Sigmoid colon (tissue), 7 donors: ENCODE results near the gene KLHL22. TPM values are rescaled to one million over a fixed set of nuclear protein-coding genes. Genes with fewer than 3 reads are reported as not detected.
"Not testable (repeated sequence)": the region's sequence is repeated elsewhere in the genome, so short reads cannot be mapped to it uniquely, and the experiment has no call there.

Experiments used
- DNase-seq: peaks from one replicate; pipeline ENCODE4 v3.0.0-alpha.2; 2019
- H3K27ac ChIP-seq, 4 donors: fragments of 200-600 bp; sonication (generic); one replicate each; pipeline ENCODE4 v1.5.1; 2016 to 2019; ENCODE audit warnings: mild to moderate bottlenecking in 1 of 4
- H3K27me3 ChIP-seq, 3 donors: fragments of 200-600 bp; sonication (generic); one replicate each; pipeline ENCODE4 v1.5.1; 2019; ENCODE audit warnings: mild to moderate bottlenecking in 1 of 3
- H3K36me3 ChIP-seq, 4 donors: fragments of 200-600 bp; sonication (generic); one replicate each; pipeline ENCODE4 v1.5.1; 2016 to 2019
- H3K4me1 ChIP-seq, 4 donors: fragments of 200-600 bp; sonication (generic); one replicate each; pipeline ENCODE4 v1.5.1; 2017 to 2019
- H3K4me3 ChIP-seq, 4 donors: fragments of 200-600 bp; sonication (generic); one replicate each; pipeline ENCODE4 v1.5.1; 2017 to 2019; ENCODE audit warnings: mild to moderate bottlenecking in 2 of 4, moderate library complexity in 1 of 4
- H3K9me3 ChIP-seq, 4 donors: fragments of 200-600 bp in 3 of 4; sonication (generic) in 3 of 4; one replicate each; pipeline versions ENCODE4 v1.5.1 to v1.6.1; 2013 to 2019
- CTCF ChIP-seq, 4 experiments: fragments of 450-650 bp in 3 of 4; fragments of 200-600 bp in 1 of 4; IDR thresholded peaks; one replicate each; pipeline ENCODE4 v1.5.1; 2016 to 2019; ENCODE audit warnings: antibody characterized with exemption in 4 of 4, mild to moderate bottlenecking in 3 of 4, moderate library complexity in 2 of 4
- EP300 ChIP-seq, 4 donors: sonication (generic); formaldehyde crosslinking; IDR thresholded peaks; one replicate each; pipeline ENCODE4 v1.6.1; 2017; ENCODE audit warnings: antibody characterized with exemption in 4 of 4
- POLR2A ChIP-seq, 2 donors: fragments of 450-650 bp; IDR thresholded peaks; one replicate each; pipeline ENCODE4 v1.6.1; 2016; ENCODE audit warnings: antibody characterized with exemption in 2 of 2, mild to moderate bottlenecking in 2 of 2, moderate library complexity in 2 of 2
- POLR2AphosphoS5 ChIP-seq, 4 donors: sonication (generic); formaldehyde crosslinking; IDR thresholded peaks; one replicate each; pipeline ENCODE4 v1.6.1; 2017; ENCODE audit warnings: antibody characterized with exemption in 4 of 4
- WGBS, 2 donors: extraction: QIAGEN DNeasy Blood & Tissue Kit; methylation state at CpG; one replicate each; pipeline ENCODE4 v1.1.7; 2013; 5-methylcytosine and 5-hydroxymethylcytosine counted together
- intact Hi-C: fragments of 100-400 bp; cut with DNase I; formaldehyde crosslinking; loops from one replicate; pipeline ENCODE4 v1.15.1; 2023
- polyA plus RNA-seq, 3 donors: library from polyadenylated mRNA; stranded (reverse); fragments of 200-250 nt; gene quantifications; one replicate each; pipeline ENCODE4 v1.2.3, GENCODE V29; 2013
- total RNA-seq, 4 donors: library from RNA; depleted of rRNA; stranded (reverse); fragments of >200 nt; gene quantifications; one replicate each; pipeline ENCODE4 v1.1.0, GENCODE V29; 2016
- donor health status: healthy with polysubstance abuse.
- donor health status: Bipolar disorder and iron deficiency.
- donor health status: healthy.

Gene KLHL22
- total and polyA plus RNA-seq, 7 donors = 5.4 to 39.6 (median 26.4) TPM

GRCh38 chr22:20486229-20486628 is 9.4 kb downstream of the KLHL22 start:
- no peak overlapping the region for H3K27ac ChIP-seq
- DNase-seq = no peak
- no peaks in the 10 kb centered on the region for H3K4me1 ChIP-seq
- H3K9me3 ChIP-seq = no peaks in the 10 kb centered on the region
- H3K27me3 ChIP-seq = no peaks in the 10 kb centered on the region
- no peak overlapping the region for H3K4me3 ChIP-seq
- intact Hi-C loops = no loop called here
- peaks cover 0 to 8% (median 0%) of the 10 kb centered on the region in 4 donors for H3K36me3 ChIP-seq
- TF ChIP-seq CTCF (IDR thresholded peaks at IDR 0.05) (no peak), POLR2A (IDR thresholded peaks at IDR 0.05) (no peak)
- 91 to 93% methylated on average over 2 of the region's 2 CpGs for WGBS, 2 donors

- no peak overlapping the region for H3K27ac ChIP-seq
- intact Hi-C loops = no loop called here
- H3K4me3 ChIP-seq = no peak overlapping the region
- WGBS, 2 donors = 93 to 94% methylated on average over 4 of the region's 4 CpGs
- no peak for DNase-seq
- no peaks in the 10 kb centered on the region for H3K27me3 ChIP-seq
- peaks cover 0 to 8% (median 0%) of the 10 kb centered on the region in 4 donors for H3K36me3 ChIP-seq
- H3K4me1 ChIP-seq = no peaks in the 10 kb centered on the region
- no peaks in the 10 kb centered on the region for H3K9me3 ChIP-seq
- no peak for TF ChIP-seq POLR2AphosphoS5 (IDR thresholded peaks at IDR 0.05)
- no peak for TF ChIP-seq POLR2A (IDR thresholded peaks at IDR 0.05)
- no peak for TF ChIP-seq EP300 (IDR thresholded peaks at IDR 0.05)
- TF ChIP-seq CTCF (IDR thresholded peaks at IDR 0.05) = no peak
Observed at GRCh38 chr22:20484948-20485683, 10.5 kb downstream of the KLHL22 start.

- peaks cover 0 to 3% (median 0%) of the 10 kb centered on the region in 4 donors for H3K36me3 ChIP-seq
- H3K9me3 ChIP-seq = no peaks in the 10 kb centered on the region
- no peak for DNase-seq
- no peaks in the 10 kb centered on the region for H3K27me3 ChIP-seq
- no peak overlapping the region for H3K4me3 ChIP-seq
- 98% methylated on average over 14 of the region's 14 CpGs for WGBS, 2 donors
- no peaks in the 10 kb centered on the region for H3K4me1 ChIP-seq
- H3K27ac ChIP-seq = no peak overlapping the region
- intact Hi-C loops = no loop called here
- TF ChIP-seq POLR2AphosphoS5 (IDR thresholded peaks at IDR 0.05) (no peak), POLR2A (IDR thresholded peaks at IDR 0.05) (no peak), CTCF (IDR thresholded peaks at IDR 0.05) (no peak), EP300 (IDR thresholded peaks at IDR 0.05) (no peak)
Observed at GRCh38 chr22:20483771-20484170, 11.8 kb downstream of the KLHL22 start.

- WGBS, 2 donors = 97 to 98% methylated on average over 7 of the region's 7 CpGs
- H3K4me1 ChIP-seq, intact Hi-C loops, H3K36me3 ChIP-seq, DNase-seq, H3K4me3 ChIP-seq, H3K27ac ChIP-seq, H3K27me3 ChIP-seq, H3K9me3 ChIP-seq: not testable (repeated sequence)
Observed at GRCh38 chr22:20483143-20483506, 12.5 kb downstream of the KLHL22 start.

- H3K27me3 ChIP-seq = no peaks in the 10 kb centered on the region
- H3K4me3 ChIP-seq = no peak overlapping the region
- no peaks in the 10 kb centered on the region for H3K4me1 ChIP-seq
- intact Hi-C loops = no loop called here
- TF ChIP-seq POLR2AphosphoS5 (IDR thresholded peaks at IDR 0.05) = no peak
- TF ChIP-seq POLR2A (IDR thresholded peaks at IDR 0.05) = no peak
- no peak for TF ChIP-seq CTCF (IDR thresholded peaks at IDR 0.05)
- no peak for TF ChIP-seq EP300 (IDR thresholded peaks at IDR 0.05)
- no peak overlapping the region for H3K27ac ChIP-seq
- no peak for DNase-seq
- no peaks in the 10 kb centered on the region for H3K9me3 ChIP-seq
- WGBS, 2 donors = 96 to 99% methylated on average over 1 of the region's 1 CpG
- H3K36me3 ChIP-seq = no peaks in the 10 kb centered on the region
Observed at GRCh38 chr22:20479612-20480196, 15.9 kb downstream of the KLHL22 start.

- H3K27me3 ChIP-seq, H3K36me3 ChIP-seq, DNase-seq, intact Hi-C loops, H3K27ac ChIP-seq, H3K4me3 ChIP-seq, H3K9me3 ChIP-seq, H3K4me1 ChIP-seq: not testable (repeated sequence)
- 96 to 98% methylated on average over 6 of the region's 6 CpGs for WGBS, 2 donors
Observed at GRCh38 chr22:20478059-20478458, 17.5 kb downstream of the KLHL22 start.

GRCh38 chr22:20475569-20475968 is 20.0 kb downstream of the KLHL22 start:
- H3K27ac ChIP-seq, H3K4me1 ChIP-seq, H3K4me3 ChIP-seq, H3K27me3 ChIP-seq, H3K9me3 ChIP-seq, intact Hi-C loops: not testable (repeated sequence)
- peaks cover 0 to 11% (median 7%) of the 10 kb centered on the region in 4 donors for H3K36me3 ChIP-seq
- WGBS, 2 donors = 92 to 94% methylated on average over 12 of the region's 12 CpGs
- peak; percentile 39 for DNase-seq
